GM19467 (cell line): ENCODE data around the gene SLC12A7.

Source experiments
- ATAC-seq: cut with Tn5 transposase; IDR thresholded peaks from one replicate; pipeline ENCODE4 v1.9.1; 2021; ENCODE audit warnings: mild to moderate bottlenecking, moderate library complexity; ENCODE audit not compliant: unreplicated experiment

SLC12A7 gene

GRCh38 chr5:1141834-1142233 is 30.0 kb upstream of the SLC12A7 start:
- ATAC-seq, result no peak

GRCh38 chr5:1140818-1141189 is 28.9 kb upstream of the SLC12A7 start:
- no peak for ATAC-seq

GRCh38 chr5:1140171-1140817 is 28.4 kb upstream of the SLC12A7 start:
- no peak for ATAC-seq

DNA sequence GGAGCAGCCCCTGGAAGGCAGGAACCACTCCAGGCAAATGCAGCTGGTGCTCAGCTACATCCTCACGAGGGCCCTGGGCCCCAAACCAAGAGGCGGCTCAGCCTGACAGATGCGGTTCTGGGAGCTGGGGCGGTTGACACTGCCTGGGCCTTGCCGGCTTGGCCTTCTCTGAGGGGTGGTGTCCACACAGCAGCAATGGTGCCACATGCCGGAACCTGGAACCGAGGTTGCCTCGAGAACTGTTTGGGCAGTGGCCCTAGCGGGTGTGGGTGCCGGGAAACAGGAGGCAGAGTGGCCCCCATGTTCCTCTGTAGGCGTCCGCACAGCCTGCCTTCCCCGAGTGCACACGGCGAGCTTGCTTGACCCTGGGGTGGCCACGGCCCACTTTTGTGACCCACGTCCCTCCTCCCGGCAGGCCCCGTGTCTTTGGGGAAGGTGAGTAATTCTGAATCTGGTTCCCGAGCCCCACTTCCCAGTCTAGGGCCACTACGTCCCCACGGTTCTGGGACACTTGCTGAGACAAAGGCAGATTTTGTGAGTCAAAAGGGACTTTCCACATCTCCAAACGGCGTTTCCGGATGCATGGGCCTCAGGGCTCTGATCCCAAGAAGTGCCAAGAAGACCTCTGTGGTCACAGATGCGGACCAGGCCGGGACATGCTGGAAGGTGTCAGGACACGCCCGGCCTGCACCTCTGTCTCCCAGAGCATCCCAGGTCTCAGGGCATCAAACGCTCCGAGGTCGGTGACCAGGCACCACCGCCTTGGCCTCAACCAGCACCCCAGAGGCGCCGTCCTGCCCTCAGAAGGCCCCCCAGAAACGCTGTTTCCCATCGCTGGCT is 27.7 kb upstream of the SLC12A7 start:
- no peak for ATAC-seq

DNA sequence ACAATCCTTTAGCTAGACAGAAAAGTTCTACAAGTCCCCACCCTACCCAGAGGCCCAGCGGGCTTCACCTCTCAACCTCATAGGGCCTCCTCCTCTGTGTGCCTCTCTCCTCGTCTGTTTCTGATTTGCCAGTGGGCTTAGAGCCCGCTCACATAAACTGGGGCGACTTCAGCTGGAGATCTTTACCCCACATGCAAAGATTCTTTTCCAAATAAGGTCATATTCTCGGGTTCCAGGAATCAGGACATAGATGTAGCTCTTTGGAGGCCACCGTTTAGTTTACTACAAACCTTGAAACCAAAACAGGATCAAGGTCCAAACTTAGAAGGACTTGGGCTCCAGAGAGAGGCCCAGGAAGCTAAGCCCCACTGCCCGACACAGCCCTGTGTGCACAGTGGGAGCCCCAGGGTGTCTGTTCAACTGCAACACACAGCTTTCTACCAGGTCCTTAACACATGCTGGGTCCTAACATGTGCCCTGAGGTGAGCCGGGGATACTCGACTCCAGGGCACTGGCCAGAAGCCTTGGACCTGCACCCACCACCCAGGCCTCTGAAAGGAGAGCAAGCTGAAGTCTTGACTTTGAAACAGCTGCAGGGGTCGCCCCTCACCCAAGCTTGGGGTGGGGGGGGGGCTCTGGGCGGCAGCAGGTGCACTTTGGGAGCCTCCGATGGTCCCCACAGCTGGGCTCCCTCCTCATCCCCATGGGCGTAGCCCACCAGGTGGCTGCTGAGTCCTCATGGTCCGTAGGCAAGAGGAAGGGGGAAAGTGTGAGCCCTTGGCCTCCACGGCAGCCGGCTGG is 26.8 kb upstream of the SLC12A7 start:
- ATAC-seq, result no peak

DNA sequence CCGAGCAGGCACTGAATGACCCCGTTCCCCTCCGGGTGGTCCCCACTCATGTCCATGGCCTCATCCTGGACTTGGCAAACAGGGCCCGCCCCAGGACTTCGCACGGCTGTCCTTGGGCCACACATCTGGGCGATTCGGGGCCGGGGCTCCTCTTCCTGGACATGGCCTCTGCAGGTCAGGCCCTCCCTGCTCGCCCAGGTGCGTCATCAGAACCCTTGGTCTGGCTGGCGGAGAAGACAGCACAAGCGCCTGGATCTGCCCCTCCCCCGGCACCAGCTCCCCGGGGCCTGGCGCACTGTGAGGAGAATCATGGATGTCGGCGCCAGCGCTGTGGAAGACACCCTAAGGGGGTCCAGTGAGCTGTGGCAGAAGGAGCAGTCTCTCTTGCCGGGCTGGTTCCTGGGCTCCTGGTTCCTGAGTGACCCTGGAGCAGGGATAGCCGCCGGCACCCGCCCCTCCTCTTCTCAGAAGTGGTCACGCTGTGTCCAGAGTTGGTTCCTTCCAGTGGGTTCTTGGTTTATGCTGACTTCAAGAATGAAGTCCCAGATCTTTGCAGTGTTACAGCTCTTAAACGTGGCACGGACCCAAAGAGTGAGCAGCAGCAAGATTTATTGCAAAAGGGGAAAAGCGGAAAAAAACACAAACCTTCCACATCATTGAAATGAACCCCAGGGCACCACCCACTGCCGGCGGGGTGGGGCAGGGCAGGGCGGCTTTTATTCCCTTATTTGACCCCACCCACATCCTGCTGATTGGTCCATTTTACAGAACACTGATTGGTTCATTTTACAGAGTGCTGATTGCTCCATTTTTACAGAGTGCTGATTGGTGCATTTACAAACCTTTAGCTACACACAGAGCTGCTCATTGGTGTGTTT is 25.9 kb upstream of the SLC12A7 start:
- no peak for ATAC-seq

DNA sequence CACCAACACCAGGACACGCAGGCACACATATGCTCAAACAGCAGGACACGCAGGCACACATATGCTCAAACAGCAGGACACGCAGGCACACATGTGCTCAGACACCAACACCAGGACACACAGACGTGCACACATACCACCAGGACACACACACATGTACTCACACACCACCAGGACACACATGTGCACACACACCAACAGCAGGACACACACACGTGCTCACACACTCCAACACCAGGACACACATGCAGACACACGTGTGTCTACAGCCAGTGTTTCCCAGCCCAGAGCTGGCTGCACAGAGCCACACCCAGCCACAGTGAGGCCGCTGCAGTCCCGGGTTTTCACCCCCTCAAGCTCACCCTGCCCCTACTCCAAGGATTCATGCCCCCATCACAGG is 25.0 kb upstream of the SLC12A7 start:
- no peak for ATAC-seq

GRCh38 chr5:1135696-1136525 is 24.0 kb upstream of the SLC12A7 start:
- ATAC-seq, result no peak

DNA sequence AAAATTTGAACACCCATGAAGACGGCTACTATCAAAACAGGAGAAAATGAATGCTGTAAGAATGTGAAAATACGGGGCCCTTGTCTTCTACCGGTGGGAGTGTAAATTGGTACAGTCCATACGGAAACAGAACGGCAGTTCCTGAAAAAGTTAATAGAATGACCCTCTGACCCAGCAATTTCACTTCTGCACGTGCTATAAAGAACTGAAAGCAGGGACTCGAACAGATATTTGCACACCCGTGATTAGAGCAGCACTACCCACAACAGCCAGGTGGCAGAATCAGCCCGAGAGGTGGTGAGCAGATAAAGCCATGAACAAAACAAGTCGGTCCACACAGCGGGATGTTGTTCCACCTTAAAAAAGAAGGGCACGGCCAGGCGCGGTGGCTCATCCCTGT is 22.6 kb upstream of the SLC12A7 start:
- no peak for ATAC-seq

DNA sequence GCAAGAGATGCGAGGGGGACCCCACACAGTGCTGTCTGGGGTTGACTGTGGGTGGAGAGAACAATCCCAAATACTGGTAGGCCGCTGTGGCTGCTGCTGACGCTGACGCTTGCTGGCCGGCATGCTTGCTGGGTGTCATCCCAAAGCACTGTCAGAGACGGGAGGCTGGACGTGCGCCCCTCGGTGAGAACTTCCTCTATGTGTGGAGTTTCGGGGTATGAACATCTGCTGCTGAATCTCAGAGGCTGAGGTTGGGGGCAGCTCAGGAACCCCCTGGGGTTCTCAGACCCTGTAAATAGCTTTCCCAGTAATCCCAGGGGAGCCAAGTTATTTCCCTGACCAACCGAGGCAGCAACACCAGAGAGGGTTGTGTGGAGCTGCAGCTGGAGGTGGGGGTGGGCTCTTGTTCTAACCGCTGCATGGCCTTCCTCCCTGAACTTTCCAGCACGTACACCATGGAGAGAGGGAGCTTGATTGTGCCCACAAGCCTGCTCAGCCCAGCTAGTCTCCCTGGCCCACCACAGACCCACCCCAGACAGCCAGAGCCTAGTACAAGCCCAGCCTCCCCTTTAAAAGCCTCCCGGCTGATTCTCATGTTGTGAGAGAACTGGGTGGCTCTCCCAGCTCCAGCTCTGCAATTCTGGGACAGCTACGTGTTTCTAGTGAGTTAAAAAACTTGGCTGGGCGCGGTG is 21.8 kb upstream of the SLC12A7 start:
- no peak for ATAC-seq

DNA sequence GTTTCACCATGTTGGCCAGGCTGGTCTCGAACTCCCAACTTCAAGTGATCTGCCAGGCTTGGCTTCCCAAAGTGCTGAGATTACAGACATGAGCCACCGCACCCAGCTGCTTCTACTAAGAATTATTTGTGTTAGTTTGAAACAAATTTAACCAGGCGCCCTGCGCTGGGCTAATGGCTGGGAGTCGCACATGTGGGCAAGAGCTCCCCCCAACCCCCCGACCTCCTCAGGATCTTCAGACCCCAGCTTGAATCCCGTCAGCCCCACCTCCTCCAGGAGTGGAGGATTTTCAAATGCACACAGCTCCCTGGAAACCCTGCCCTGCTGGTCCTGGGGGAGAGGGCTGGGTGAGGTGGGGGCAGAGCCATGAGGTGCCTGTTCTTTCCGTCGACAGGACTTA is 21.2 kb upstream of the SLC12A7 start:
- no peak for ATAC-seq

DNA sequence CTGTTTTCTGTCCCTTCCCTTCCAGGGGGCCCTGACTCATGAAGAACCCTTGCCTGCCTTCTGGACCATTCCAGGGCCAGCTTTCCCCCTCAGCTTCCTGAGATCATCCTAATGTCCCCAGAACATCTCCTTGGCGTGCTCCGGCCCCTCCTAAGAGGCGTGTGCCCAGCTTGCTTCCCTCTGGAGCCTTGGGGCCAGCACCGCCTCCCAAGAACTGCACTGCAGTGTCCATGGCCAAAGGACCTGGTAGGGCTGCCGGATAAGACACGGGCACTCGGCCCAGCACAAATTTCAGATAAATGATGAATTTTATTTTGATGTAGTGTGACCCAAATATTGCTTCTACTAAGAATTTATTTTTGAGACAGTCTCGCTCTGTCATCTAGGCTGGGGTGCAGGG is 20.7 kb upstream of the SLC12A7 start:
- no peak for ATAC-seq

DNA sequence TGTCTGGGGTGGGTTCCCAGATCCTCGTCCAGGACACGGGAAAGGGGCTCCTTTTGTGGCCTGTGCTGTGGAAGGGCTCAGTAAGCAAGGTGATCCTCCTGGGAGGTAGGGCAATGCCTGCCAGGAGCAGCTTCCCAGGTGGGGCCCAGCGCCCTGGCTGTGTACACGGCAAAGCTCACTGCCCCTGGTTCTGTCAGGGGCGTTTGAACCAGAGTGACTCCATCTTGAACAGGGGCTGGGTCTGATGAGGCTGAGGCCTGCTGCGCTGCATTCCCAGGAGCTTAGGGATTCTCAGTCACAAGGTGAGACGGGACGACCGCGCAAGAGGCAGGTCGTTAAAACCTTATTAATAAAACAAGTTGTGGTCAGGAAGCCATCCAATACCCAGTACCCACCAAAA is 19.9 kb upstream of the SLC12A7 start:
- ATAC-seq, result no peak

DNA sequence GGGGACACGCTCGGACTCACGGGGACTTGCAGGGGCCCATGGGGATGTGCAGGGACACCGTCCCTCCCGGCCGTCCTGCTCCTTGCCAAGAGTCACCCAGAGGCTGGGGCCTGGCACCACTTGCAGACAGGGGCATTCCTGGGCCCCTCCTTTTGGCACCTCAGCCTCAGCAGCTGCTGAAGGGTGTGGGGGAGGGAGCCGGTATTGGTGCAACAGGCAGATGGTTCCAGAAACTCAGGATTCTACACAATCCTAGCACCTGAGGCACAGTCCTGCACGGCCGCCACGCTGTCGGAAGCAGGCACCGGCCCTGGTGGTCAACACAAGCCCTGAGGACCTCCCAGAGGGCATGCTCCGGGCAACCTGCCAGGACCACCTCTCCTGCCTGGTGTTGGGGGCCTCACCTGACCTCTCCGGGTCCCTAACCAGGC is 19.3 kb upstream of the SLC12A7 start:
- ATAC-seq, result no peak

DNA sequence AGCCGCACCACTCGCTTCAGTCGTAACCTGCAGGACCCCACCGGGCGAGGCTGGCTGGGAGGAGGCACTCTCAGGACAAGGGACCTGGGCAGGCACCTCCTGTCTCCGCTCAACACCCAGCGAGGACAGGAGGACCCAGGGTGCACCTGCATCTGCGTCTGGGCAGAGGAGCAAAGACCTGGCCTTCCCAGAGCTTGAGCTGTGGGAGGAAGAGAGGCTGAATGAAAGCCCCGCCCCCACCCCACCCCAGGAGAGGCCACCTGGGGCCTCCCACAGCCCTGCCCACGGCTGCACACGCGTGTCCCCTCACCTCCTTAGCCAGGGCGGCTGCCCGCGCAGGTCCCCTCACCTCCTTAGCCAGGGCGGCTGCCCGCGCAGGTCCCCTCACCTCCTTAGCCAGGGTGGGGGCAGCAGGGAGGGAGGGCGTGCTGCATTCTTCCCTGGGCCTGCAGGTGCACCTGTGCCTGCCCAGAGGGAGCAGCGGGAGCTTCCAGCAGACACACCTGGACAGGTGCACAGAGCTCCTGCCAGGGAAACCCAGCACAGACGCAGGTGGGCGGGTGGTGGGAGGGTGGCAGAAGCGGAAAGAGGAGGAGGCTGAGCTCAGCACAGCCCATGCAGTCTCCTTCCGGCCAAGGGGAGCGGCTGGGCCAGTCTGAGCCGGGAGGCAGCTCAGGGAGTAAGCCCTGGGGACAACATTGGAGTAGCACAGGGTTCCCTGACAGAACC is 18.5 kb upstream of the SLC12A7 start:
- no peak for ATAC-seq

DNA sequence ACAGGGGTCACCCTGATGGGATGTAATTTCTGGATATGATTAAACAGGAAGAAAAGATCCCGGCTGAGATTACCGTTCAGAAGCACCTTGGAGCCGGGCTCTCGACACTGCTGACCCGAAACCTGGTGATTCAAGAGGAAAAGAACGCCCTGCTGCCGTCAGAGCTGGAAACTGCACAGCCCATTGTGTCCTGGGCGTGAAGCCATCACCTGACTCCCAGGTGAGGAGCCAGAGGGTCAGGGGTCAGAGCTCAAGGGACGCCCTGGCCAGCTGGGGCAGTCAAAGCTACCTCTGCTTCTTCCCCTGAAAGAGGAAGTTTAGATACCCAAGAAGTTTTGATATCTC is 17.8 kb upstream of the SLC12A7 start:
- ATAC-seq, result no peak

GRCh38 chr5:1128977-1129710 is 17.3 kb upstream of the SLC12A7 start:
- no peak for ATAC-seq
